DLD1 (cell line): ENCODE measurements around the gene NR2C2AP.

ENCODE experiments used
- in situ Hi-C: cut with HindIII; loops from 2 replicates; pipeline ENCODE4 v1.10.0; 2017; ENCODE audit warnings: low sequenced_read_pairs

Gene NR2C2AP

GRCh38 chr19:19154768-19155494 lies 48.3 kb downstream of the NR2C2AP start:
- in situ Hi-C loops, result no loop called here

DNA sequence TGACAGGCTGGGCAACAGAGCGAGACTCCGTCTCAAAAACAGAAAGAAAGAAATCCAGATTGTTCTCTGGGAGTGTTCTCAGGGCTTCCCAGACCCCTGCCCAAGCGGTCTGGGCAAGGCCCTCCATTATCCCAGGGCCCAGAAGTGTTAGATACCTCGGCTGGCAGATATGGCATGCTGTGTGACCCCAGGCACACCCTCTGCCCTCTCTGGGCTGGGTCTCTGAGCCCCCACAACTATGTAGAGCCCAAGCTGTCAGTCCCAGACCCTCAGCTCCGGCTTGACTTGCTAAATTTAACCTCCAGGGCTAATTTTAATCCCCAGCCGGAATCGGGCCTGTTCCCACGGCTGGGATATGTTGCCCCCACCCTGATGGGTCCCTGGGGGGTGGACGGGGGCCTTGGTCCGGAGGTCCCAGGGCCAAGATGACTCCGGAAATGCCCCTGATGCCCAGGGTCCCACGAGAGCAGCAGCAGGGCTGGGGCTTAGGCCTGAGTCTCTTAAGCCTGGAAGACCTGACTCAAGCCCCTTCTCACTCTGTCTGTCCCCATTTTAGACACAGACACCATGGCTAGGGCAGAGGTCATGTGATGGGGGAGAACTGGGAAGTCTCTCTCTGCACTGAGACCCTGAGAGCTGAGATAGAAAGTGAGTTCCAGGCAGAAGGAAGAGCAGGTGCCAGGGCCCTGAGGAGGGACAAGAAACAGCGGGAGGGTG lies 50.4 kb downstream of the NR2C2AP start:
- in situ Hi-C loops, result no loop called here

- in situ Hi-C loops, result no loop called here
These were observed 51.8 kb downstream of the NR2C2AP start for GRCh38 chr19:19151418-19151817.
